Measurements from ENCODE around the gene ELMO2.

ELMO2 gene

GRCh38 chr20:46455729-46456128 is 49.3 kb upstream of the ELMO2 start:
- CTCF ChIA-PET = no interaction called here
- no peak for TF ChIP-seq ZNF350 (tag by site-specific recombination; IDR thresholded peaks at IDR 0.05)
- no peak for TF ChIP-seq ZNF426 (tag by site-specific recombination; IDR thresholded peaks at IDR 0.05)
- no peak for TF ChIP-seq ZNF843 (tag by site-specific recombination; IDR thresholded peaks at IDR 0.05)
- TF ChIP-seq GFI1B (tag by site-specific recombination; IDR thresholded peaks at IDR 0.05) = no peak
- TF ChIP-seq ZNF211 (tag by site-specific recombination; IDR thresholded peaks at IDR 0.05; ENCODE audit: low read depth) = no peak
- no peak for TF ChIP-seq ZNF311 (tag by site-specific recombination; IDR thresholded peaks at IDR 0.05; ENCODE audit: borderline replicate concordance)
- no peak for TF ChIP-seq ZBTB44 (tag by site-specific recombination; IDR thresholded peaks at IDR 0.05)
- Histone ChIP-seq H3K4me3 (ENCODE audit: low read depth, low read length) (no peak overlapping the region), H3K4me1 (ENCODE audit: control insufficient read depth, insufficient read depth, low read length) (no peaks in the 10 kb centered on the region), H3K9me3 (ENCODE audit: control insufficient read depth, insufficient read depth, low read depth, low read length) (no peaks in the 10 kb centered on the region), H3K36me3 (ENCODE audit: control insufficient read depth in 2 of 2, insufficient read depth in 1 of 2, low read length in 2 of 2) (no peaks in the 10 kb centered on the region), H3K27ac (ENCODE audit: extremely low read depth, low read depth, low read length) (no peak overlapping the region)
- POLR2A ChIA-PET = no interaction called here

GRCh38 chr20:46446851-46447250 is 40.4 kb upstream of the ELMO2 start:
- POLR2A ChIA-PET = no interaction called here
- CTCF ChIA-PET = no interaction called here
- Histone ChIP-seq H3K4me1 (ENCODE audit: control insufficient read depth, insufficient read depth, low read length) (no peaks in the 10 kb centered on the region), H3K4me3 (ENCODE audit: low read depth, low read length) (no peak overlapping the region), H3K9me3 (ENCODE audit: control insufficient read depth, insufficient read depth, low read depth, low read length) (no peaks in the 10 kb centered on the region), H3K36me3 (ENCODE audit: control insufficient read depth in 2 of 2, insufficient read depth in 1 of 2, low read length in 2 of 2) (no peaks in the 10 kb centered on the region), H3K27ac (ENCODE audit: extremely low read depth, low read depth, low read length) (no peak overlapping the region)
- TF ChIP-seq KLF7 (tag by site-specific recombination; IDR thresholded peaks at IDR 0.05; ENCODE audit: borderline replicate concordance) (no peak), AEBP2 (tag by site-specific recombination; IDR thresholded peaks at IDR 0.05; ENCODE audit: borderline replicate concordance) (no peak), ZNF624 (tag by site-specific recombination; IDR thresholded peaks at IDR 0.05) (no peak), KLF10 (tag by site-specific recombination; IDR thresholded peaks at IDR 0.05) (no peak), ZBTB48 (tag by site-specific recombination; IDR thresholded peaks at IDR 0.05) (no peak), IKZF3 (tag by site-specific recombination; IDR thresholded peaks at IDR 0.05) (no peak), ZSCAN30 (tag by site-specific recombination; IDR thresholded peaks at IDR 0.05) (no peak), PRDM10 (tag by site-specific recombination; IDR thresholded peaks at IDR 0.05) (no peak), ZNF692 (tag by site-specific recombination; IDR thresholded peaks at IDR 0.05) (no peak), ZNF311 (tag by site-specific recombination; IDR thresholded peaks at IDR 0.05; ENCODE audit: borderline replicate concordance) (no peak), ZNF223 (tag by site-specific recombination; IDR thresholded peaks at IDR 0.05) (no peak), ZNF747 (tag by site-specific recombination; IDR thresholded peaks at IDR 0.05) (no peak), FEZF1 (tag by site-specific recombination; IDR thresholded peaks at IDR 0.05) (no peak), ZNF488 (tag by site-specific recombination; IDR thresholded peaks at IDR 0.05) (no peak), BCL11A (tag by site-specific recombination; IDR thresholded peaks at IDR 0.05; ENCODE audit: low read depth) (no peak), GLIS1 (tag by site-specific recombination; IDR thresholded peaks at IDR 0.05) (no peak), ZNF792 (tag by site-specific recombination; IDR thresholded peaks at IDR 0.05) (no peak)

Data from HEK293 (cell line).